Measurements from ENCODE around the gene ESRRB. TPM values are rescaled to one million over a fixed set of nuclear protein-coding genes. Genes with fewer than 3 reads are reported as not detected.

The ESRRB gene
- total RNA-seq, 1 experiment from 2014 or later: 1.9 TPM

- no peak for DNase-seq
- Histone ChIP-seq H3K36me3 (replicated peaks; ENCODE audit: control insufficient read depth, insufficient read depth, low read length) (no peaks in the 10 kb centered on the region), H3K27me3 (ENCODE audit: control insufficient read depth, insufficient read depth, low read length) (no peaks in the 10 kb centered on the region), H3K4me3 (ENCODE audit: insufficient read depth, low read depth, low read length) (no peak overlapping the region)
Observed at GRCh38 chr14:76432827-76433752, 57.2 kb downstream of the ESRRB start.

- Histone ChIP-seq H3K27me3 (ENCODE audit: control insufficient read depth, insufficient read depth, low read length) (no peaks in the 10 kb centered on the region), H3K36me3 (replicated peaks; ENCODE audit: control insufficient read depth, insufficient read depth, low read length) (no peaks in the 10 kb centered on the region), H3K4me3 (ENCODE audit: insufficient read depth, low read depth, low read length) (no peak overlapping the region)
- DNase-seq: no peak
Observed at GRCh38 chr14:76434220-76434619, 58.3 kb downstream of the ESRRB start.

GRCh38 chr14:76439237-76439775 is 63.4 kb downstream of the ESRRB start:
- peak; percentile 33 for DNase-seq
- H3K36me3 ChIP-seq (replicated peaks; ENCODE audit: control insufficient read depth, insufficient read depth, low read length): no peaks in the 10 kb centered on the region
- H3K4me3 ChIP-seq (ENCODE audit: insufficient read depth, low read depth, low read length): no peak overlapping the region
- H3K27me3 ChIP-seq (ENCODE audit: control insufficient read depth, insufficient read depth, low read length): no peaks in the 10 kb centered on the region

- H3K4me3 ChIP-seq (ENCODE audit: insufficient read depth, low read depth, low read length): no peak overlapping the region
- DNase-seq: no peak
- H3K27me3 ChIP-seq (ENCODE audit: control insufficient read depth, insufficient read depth, low read length): no peaks in the 10 kb centered on the region
- H3K36me3 ChIP-seq (replicated peaks; ENCODE audit: control insufficient read depth, insufficient read depth, low read length): no peaks in the 10 kb centered on the region
Observed at GRCh38 chr14:76446486-76446885, 70.5 kb downstream of the ESRRB start.

GRCh38 chr14:76446921-76447320 is 71.0 kb downstream of the ESRRB start:
- no peak overlapping the region for H3K4me3 ChIP-seq (ENCODE audit: insufficient read depth, low read depth, low read length)
- no peaks in the 10 kb centered on the region for H3K36me3 ChIP-seq (replicated peaks; ENCODE audit: control insufficient read depth, insufficient read depth, low read length)
- no peak for DNase-seq
- H3K27me3 ChIP-seq (ENCODE audit: control insufficient read depth, insufficient read depth, low read length): no peaks in the 10 kb centered on the region

GRCh38 chr14:76450476-76450875 is 74.5 kb downstream of the ESRRB start:
- Histone ChIP-seq H3K27me3 (ENCODE audit: control insufficient read depth, insufficient read depth, low read length) (no peaks in the 10 kb centered on the region), H3K4me3 (ENCODE audit: insufficient read depth, low read depth, low read length) (no peak overlapping the region), H3K36me3 (replicated peaks; ENCODE audit: control insufficient read depth, insufficient read depth, low read length) (no peaks in the 10 kb centered on the region)
- DNase-seq: no peak

- Histone ChIP-seq H3K36me3 (replicated peaks; ENCODE audit: control insufficient read depth, insufficient read depth, low read length) (no peaks in the 10 kb centered on the region), H3K27me3 (ENCODE audit: control insufficient read depth, insufficient read depth, low read length) (no peaks in the 10 kb centered on the region; the same call in 1 of the 2 replicates), H3K4me3 (ENCODE audit: insufficient read depth, low read depth, low read length) (no peak overlapping the region)
- peak; percentile 78 for DNase-seq
Observed at GRCh38 chr14:76456200-76456599, 80.3 kb downstream of the ESRRB start.

- no peaks in the 10 kb centered on the region for H3K36me3 ChIP-seq (replicated peaks; ENCODE audit: control insufficient read depth, insufficient read depth, low read length)
- H3K4me3 ChIP-seq (ENCODE audit: insufficient read depth, low read depth, low read length): no peak overlapping the region
- H3K27me3 ChIP-seq (ENCODE audit: control insufficient read depth, insufficient read depth, low read length): no peaks in the 10 kb centered on the region; the same call in 1 of the 2 replicates
- no peak for DNase-seq
Observed at GRCh38 chr14:76456891-76457586, 81.1 kb downstream of the ESRRB start.

- Histone ChIP-seq H3K36me3 (replicated peaks; ENCODE audit: control insufficient read depth, insufficient read depth, low read length) (no peaks in the 10 kb centered on the region), H3K27me3 (ENCODE audit: control insufficient read depth, insufficient read depth, low read length) (no peaks in the 10 kb centered on the region; the same call in 1 of the 2 replicates), H3K4me3 (ENCODE audit: insufficient read depth, low read depth, low read length) (no peak overlapping the region)
- no peak for DNase-seq
Observed at GRCh38 chr14:76457841-76458240, 81.9 kb downstream of the ESRRB start.

GRCh38 chr14:76461886-76462285 is 85.9 kb downstream of the ESRRB start:
- DNase-seq: no peak
- H3K36me3 ChIP-seq (replicated peaks; ENCODE audit: control insufficient read depth, insufficient read depth, low read length): no peaks in the 10 kb centered on the region
- H3K4me3 ChIP-seq (ENCODE audit: insufficient read depth, low read depth, low read length): no peak overlapping the region
- H3K27me3 ChIP-seq (ENCODE audit: control insufficient read depth, insufficient read depth, low read length): no peaks in the 10 kb centered on the region

- Histone ChIP-seq H3K27me3 (ENCODE audit: control insufficient read depth, insufficient read depth, low read length) (no peaks in the 10 kb centered on the region), H3K36me3 (replicated peaks; ENCODE audit: control insufficient read depth, insufficient read depth, low read length) (no peaks in the 10 kb centered on the region), H3K4me3 (ENCODE audit: insufficient read depth, low read depth, low read length) (no peak overlapping the region)
- peak; percentile 22 for DNase-seq
Observed at GRCh38 chr14:76462330-76462729, 86.4 kb downstream of the ESRRB start.

GRCh38 chr14:76463105-76463504 is 87.2 kb downstream of the ESRRB start:
- Histone ChIP-seq H3K36me3 (replicated peaks; ENCODE audit: control insufficient read depth, insufficient read depth, low read length) (no peaks in the 10 kb centered on the region), H3K4me3 (ENCODE audit: insufficient read depth, low read depth, low read length) (no peak overlapping the region), H3K27me3 (ENCODE audit: control insufficient read depth, insufficient read depth, low read length) (no peaks in the 10 kb centered on the region)
- DNase-seq: no peak

GRCh38 chr14:76464856-76465255 is 88.9 kb downstream of the ESRRB start:
- no peak overlapping the region for H3K4me3 ChIP-seq (ENCODE audit: insufficient read depth, low read depth, low read length)
- peak; percentile 25 for DNase-seq
- H3K36me3 ChIP-seq (replicated peaks; ENCODE audit: control insufficient read depth, insufficient read depth, low read length): no peaks in the 10 kb centered on the region
- H3K27me3 ChIP-seq (ENCODE audit: control insufficient read depth, insufficient read depth, low read length): no peaks in the 10 kb centered on the region

GRCh38 chr14:76465664-76466063 is 89.7 kb downstream of the ESRRB start:
- peak; percentile 68 for DNase-seq
- H3K36me3 ChIP-seq (replicated peaks; ENCODE audit: control insufficient read depth, insufficient read depth, low read length): no peaks in the 10 kb centered on the region
- no peak overlapping the region for H3K4me3 ChIP-seq (ENCODE audit: insufficient read depth, low read depth, low read length)
- H3K27me3 ChIP-seq (ENCODE audit: control insufficient read depth, insufficient read depth, low read length): no peaks in the 10 kb centered on the region

GRCh38 chr14:76467711-76468155 is 91.8 kb downstream of the ESRRB start:
- Histone ChIP-seq H3K4me3 (ENCODE audit: insufficient read depth, low read depth, low read length) (no peak overlapping the region), H3K36me3 (replicated peaks; ENCODE audit: control insufficient read depth, insufficient read depth, low read length) (no peaks in the 10 kb centered on the region), H3K27me3 (ENCODE audit: control insufficient read depth, insufficient read depth, low read length) (no peaks in the 10 kb centered on the region)
- no peak for DNase-seq

Data from H7 (cell line).